GM18858 (cell line): ENCODE results near the gene DPP8.
"Not testable (repeated sequence)": the region's sequence is repeated elsewhere in the genome, so short reads cannot be mapped to it uniquely, and the experiment has no call there.

ENCODE experiments used
- ATAC-seq: cut with Tn5 transposase; IDR thresholded peaks from one replicate; pipeline ENCODE4 v1.9.1; 2021; ENCODE audit not compliant: unreplicated experiment

Gene DPP8

GRCh38 chr15:65405791-65406423, 111.6 kb downstream of the DPP8 start:
- ATAC-seq, result no peak

DNA sequence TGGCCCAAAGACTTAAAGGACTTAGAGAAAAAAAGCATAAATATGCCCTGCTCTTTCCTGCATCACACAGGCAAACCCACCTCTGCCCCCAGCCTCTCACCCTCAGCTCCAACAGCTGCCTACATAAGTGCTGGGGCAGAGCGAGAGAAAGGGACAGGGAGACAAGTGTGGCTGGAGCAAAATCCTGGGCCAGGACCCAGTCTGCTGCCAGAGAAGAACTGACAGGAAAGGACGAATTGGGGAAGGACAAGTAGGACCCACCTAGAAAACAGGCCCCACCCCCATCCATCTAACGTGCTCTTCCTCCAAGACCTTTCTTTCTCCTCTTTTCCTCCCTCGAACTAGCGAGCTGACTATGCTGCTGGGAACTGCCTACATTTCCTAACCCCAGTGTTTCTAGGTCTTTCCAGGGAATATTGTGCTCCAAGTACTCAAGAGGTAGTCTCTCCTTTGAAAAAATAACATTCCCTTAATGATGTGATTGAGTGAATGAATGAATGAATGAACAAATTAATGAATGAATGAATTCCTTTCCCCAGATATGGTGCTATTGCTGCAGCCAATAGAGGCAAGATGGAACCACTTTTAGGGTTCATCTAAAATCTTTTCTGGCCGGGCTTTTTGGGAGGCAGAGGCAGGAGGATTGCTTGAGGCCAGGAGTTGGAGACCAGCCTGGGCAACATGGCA, 113.2 kb downstream of the DPP8 start:
- no peak for ATAC-seq

DNA sequence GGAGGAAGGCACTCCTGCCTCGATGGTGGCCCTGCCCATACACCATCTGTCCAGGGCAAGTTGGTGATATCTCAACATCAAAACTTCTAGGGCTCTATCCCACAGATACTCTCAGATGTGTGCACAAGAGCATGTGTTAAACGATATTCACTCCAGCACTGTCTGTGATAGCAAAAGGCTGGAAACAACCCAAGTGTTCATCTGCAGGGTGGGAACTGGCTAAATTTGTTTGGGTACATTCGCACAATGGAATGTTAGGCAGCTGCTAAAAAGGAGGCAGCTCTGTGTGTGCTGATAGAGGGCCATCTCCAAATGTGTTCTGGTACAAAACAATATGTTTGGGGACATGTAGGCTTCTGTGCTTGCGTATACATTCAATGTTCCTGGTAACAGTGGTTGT, 114.5 kb downstream of the DPP8 start:
- ATAC-seq, result no peak

- ATAC-seq, result no peak
Measured at GRCh38 chr15:65401611-65402240, 115.8 kb downstream of the DPP8 start.

- ATAC-seq, result no peak
Measured at GRCh38 chr15:65400760-65401610, 116.5 kb downstream of the DPP8 start.

DNA sequence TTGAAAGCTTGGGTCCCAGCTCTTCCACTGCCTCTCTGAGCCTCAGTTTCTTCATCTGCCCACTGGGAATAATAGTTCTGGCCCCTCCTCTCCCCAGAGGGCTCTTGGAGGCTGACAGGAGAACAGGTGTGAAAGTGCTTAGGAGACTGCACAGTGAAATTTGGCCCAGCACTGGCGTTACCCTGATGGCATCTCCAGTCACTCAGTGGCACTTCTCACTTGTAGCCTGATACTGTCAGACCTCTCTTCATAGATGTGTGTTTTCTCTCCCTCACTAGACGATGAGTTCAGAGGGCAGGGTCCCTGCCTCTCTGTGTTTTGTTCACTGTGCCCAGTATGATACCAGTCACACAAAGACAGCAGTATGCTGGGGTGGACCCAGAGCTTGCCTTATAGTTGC, 117.5 kb downstream of the DPP8 start:
- no peak for ATAC-seq

DNA sequence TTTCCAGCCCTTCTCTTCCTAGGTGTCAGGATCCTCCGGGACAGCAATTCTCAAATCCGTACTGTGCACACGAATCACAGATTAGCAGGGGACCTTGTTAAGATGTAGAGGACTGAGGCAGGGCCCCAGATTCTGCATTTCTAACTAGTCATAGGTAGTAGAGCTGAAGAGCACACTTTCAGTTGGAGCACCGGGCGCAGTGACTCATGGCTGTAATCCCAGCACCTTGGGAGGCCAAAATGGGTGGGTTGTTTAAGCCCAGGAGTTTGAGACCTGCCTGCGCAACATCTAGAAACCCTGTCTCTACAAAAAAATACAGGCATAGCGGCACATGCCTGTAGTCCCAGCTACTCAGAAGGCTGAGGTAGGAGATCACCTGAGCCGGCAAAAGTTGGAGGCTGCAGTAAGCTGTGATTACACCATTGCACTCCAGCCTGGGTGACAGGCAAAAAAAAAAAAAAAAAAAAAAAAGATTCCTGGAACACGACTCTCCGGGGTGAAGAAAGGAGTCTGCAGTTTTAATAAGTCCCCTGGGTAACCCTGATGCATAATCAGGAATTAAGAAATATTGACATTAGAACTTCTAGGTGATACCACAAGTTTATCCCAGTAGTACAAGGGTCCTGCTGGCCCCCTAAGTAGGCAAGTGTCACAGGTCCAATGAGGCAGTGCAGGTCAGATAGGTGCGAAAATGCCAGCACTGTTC, 118.3 kb downstream of the DPP8 start:
- ATAC-seq, result no peak

GRCh38 chr15:65398486-65398885, 119.0 kb downstream of the DPP8 start:
- not testable (repeated sequence) for ATAC-seq

- no peak for ATAC-seq
Measured at GRCh38 chr15:65396965-65397317, 120.5 kb downstream of the DPP8 start.

DNA sequence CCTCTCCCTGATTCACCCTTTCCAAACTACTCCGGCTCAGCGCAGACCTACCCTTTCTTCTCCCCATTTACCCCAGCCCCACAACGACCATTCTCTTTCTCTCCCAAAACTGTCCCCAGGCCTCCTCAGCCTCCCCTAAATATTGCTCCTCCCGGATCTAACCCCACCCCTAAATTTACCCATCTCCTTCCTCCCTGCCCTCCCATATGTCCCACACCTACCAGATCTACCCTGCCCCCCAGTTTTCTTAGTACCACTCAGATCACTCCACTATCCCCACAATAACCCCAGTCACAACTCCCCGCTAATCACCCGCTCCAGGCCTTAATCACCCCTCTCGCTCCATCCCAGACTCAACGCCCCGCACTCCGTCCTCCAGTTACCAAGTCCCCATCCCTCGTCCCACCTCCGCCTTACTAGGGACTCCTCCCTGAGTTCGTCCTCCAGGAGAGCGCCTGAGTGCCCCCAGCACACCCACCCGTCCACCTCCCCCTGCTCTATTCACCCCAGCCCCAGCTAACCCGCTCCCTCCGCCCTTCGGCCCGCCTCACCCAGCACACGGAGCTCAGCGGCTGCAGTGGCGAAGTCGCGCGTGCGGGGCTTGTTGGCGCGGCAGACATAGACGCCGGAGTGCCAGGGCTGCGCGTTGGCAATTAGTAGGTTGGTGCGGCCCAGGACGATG, 121.1 kb downstream of the DPP8 start:
- no peak for ATAC-seq

DNA sequence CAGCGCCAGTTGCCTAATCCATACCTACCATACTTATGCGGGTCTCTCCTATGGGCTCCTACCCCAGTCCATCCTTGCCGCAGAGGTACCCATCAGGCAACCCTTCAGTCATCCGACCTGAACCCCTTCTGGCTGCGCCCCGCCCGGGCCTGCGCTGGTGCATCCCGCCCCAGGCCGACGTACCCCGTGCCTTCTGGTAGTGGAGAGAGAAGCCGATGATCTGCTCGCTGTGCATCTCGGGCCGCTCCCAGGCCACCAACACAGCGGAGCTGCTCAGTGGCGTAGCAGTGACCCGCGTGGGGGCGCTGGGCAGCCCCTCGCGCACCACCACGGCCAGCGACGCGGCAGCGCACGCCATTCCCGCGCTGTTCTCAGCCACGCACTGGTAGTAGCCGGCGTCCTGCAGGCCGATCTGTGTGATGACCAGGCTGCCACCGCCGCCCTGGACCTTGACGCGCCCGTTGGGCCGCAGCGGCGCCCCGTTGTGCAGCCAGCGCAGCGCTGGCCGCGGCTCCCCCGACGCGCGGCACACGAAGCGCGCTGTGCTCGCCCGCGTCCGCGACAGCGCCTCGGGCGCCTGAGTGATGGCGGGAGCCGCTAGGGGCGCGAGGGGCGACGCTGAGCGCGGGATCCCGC, 121.8 kb downstream of the DPP8 start:
- no peak for ATAC-seq

GRCh38 chr15:65394936-65395335, 122.6 kb downstream of the DPP8 start:
- no peak for ATAC-seq

GRCh38 chr15:65394280-65394789, 123.2 kb downstream of the DPP8 start:
- ATAC-seq, result no peak

DNA sequence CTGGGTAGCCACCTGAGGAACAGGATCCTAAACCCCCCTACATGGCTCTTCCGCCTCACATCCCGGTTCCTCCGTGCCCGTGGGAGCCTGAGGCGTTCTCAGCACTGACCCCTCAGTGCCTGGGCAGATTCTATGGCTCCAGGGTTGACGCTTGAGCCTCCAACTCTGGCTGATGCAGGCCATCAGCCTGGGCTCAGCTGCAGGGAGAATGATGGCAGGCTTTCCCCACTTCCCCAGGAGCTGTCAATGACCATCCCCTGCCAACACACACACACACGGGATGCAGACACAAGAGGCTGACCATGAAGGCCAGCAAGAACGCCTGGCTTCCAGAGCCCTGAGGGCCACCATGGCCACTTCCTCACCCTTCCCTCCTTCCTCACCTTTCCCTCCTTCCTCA, 123.9 kb downstream of the DPP8 start:
- no peak for ATAC-seq

DNA sequence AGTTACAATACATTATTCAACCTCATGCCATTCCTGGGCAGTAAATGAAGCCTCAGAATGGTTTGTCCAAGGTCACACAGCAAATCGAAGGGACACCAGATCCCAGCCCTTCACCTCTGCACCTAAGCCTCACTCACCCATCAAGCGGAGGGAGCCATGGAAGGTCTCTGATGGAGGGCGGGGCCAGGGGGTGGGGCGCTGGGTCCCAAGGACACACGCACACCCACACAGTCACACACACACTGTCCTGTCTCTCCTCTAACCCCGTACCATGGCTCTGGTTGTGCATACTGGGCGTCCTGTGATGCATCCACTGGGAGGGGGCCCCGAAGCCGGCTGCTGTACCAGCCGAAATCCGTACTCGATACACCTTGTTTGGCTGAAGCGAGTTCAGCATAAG, 124.4 kb downstream of the DPP8 start:
- no peak for ATAC-seq
